ENCODE data around the gene CHRND. TPM values are rescaled to one million over a fixed set of nuclear protein-coding genes. Genes with fewer than 3 reads are reported as not detected.
A peak's percentile ranks its signal among the peaks of the same experiment; 100 is the strongest.

The CHRND gene
- total and polyA plus RNA-seq, 2 of the 13 experiments (the other 11 are each of a cell fraction or from before 2014, with no cell fraction given) = 0.18 TPM; not detected in 1

GRCh38 chr2:232539298-232540231 is 13.6 kb downstream of the CHRND start, which contains the start of gene CHRNG (continued):
- TF ChIP-seq ZBED4 (CRISPR knock-in tag; IDR thresholded peaks at IDR 0.05; ENCODE audit: borderline replicate concordance) = no peak
- TF ChIP-seq WIZ (CRISPR knock-in tag; IDR thresholded peaks at IDR 0.05) = no peak

GRCh38 chr2:232540441-232541041 is 14.6 kb downstream of the CHRND start:
- intact Hi-C loops (cut with micrococcal nuclease; ENCODE audit: unreplicated experiment) (no loop called here), in situ Hi-C loops (cut with HindIII; ENCODE audit: extremely low pct_ligation_motif_present, low pct_unique_long_range_greater_than_20kb) (no loop called here)
- peaks cover 7% of the 10 kb centered on the region for H3K9me3 ChIP-seq (ENCODE audit: low read length)
- no peak overlapping the region for H3K9ac ChIP-seq (ENCODE audit: insufficient read depth, low read depth, low read length)
- peak; percentile 0; the same call in 2 of the 3 replicates for ATAC-seq
- FAIRE-seq = no peak
- TF ChIP-seq AGO2 (optimal IDR thresholded peaks at IDR 0.05; ENCODE audit: low read depth, low read length) = peak; percentile 70
- no peak for TF ChIP-seq TP53 (CRISPR knock-in tag; conservative IDR thresholded peaks at IDR 0.05)
- H3K4me3 ChIP-seq (replicated peaks in 1 of 3; ENCODE audit: insufficient read depth in 1 of 3, low read depth in 2 of 3, low read length in 3 of 3) = no peak overlapping the region
- H3K4me1 ChIP-seq (ENCODE audit: insufficient read depth, low read length) = no peaks in the 10 kb centered on the region
- no peak for DNase-seq (ENCODE audit: low spot score)
- no TSS peak for BruUV-seq (replicated peaks)
- H2AFZ ChIP-seq (ENCODE audit: low read length) = no peak overlapping the region
- H4K20me1 ChIP-seq (ENCODE audit: insufficient read depth, low read length) = no peaks in the 10 kb centered on the region; the same call in 1 of the 2 replicates
- ChIA-PET POLR2A (no interaction called here), CTCF (ENCODE audit: low intra/inter-chr PET ratio, low total read pairs) (no interaction called here)
- H3K79me2 ChIP-seq (ENCODE audit: insufficient read depth, low read length) = no peaks in the 10 kb centered on the region
- 66% methylated on average over 16 of the region's 17 CpGs for WGBS (ENCODE audit: low lambda C conversion rate)
- H3K27me3 ChIP-seq (ENCODE audit: control insufficient read depth in 1 of 2, insufficient read depth in 2 of 2, low read length in 2 of 2) = peaks cover 0 to 2% of the 10 kb centered on the region in 2 experiments; a peak in 2 of 5 replicates
- peaks cover 0 to under 1% of the 10 kb centered on the region in 2 experiments; a peak in 1 of 5 replicates for H3K36me3 ChIP-seq (replicated peaks in 1 of 2; ENCODE audit: control insufficient read depth in 1 of 2, insufficient read depth in 2 of 2, low read length in 2 of 2)
- no peak overlapping the region for H3K4me2 ChIP-seq (ENCODE audit: low read depth, low read length)
- H3K27ac ChIP-seq (ENCODE audit: extremely low read length, insufficient read depth, low read length) = no peak overlapping the region
